Limb (tissue), 2 donors: ENCODE results near the gene AAGAB.
"Not testable (repeated sequence)": the region's sequence is repeated elsewhere in the genome, so short reads cannot be mapped to it uniquely, and the experiment has no call there.

ENCODE experiments used
- DNase-seq, 2 donors: peaks; one replicate each; pipeline ENCODE4 v3.0.0-alpha.2; 2016; ENCODE audit errors: extremely low spot score in 2 of 2

The AAGAB gene

DNA sequence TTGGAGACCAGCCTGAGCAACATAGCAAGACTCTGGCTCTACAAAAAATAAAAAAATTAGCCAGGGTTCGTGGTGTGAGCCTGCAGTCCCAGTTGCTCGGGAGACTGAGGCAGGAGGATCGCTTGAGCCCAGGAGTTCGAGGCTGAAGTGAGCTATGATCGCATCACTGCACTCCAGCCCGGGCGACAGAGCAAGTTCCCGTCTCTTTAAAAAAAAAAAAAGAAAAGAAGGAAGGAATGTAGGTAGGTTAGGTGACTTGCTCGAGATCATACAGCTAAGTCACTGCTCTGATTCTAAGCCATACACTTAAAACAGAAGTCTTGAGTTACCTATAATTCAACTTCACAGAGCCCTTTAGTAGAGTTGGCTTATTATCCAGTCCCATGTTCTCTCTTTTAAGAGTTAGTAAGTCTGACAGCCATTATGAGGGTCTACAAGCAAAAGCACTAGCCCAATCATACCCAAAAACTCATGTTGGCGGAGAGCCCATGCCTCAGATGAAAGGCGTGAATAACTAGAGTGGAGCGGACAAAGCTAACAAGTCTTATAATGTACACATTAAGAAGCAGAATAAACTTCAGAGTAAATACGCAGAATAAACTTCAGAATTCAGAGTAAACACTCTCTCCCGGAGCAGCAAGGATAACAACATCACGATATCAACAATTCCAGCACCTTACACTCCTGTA, 768 bp downstream of the AAGAB start:
- DNase-seq, result peak in 1 of 2 donors; percentile 34

DNA sequence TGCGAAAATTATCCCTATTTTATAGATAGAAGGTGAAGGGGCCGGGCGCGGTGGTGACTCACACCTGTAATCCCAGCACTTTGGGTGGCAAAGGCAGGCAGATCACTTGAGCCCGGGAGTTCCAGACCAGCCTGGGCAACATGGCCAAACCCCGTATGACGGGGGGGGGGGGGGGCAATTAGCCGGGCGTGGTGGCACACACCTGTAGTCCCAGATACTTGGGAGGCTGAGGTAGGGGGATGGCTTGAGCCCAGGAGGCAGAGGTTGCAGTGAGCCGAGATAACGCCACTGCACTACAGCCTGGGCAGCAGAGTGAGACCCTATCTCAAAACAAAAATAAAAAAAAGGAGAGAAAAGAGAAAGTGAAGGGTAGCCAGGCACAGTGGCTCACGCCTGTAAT, 1.4 kb downstream of the AAGAB start:
- no peak for DNase-seq

DNA sequence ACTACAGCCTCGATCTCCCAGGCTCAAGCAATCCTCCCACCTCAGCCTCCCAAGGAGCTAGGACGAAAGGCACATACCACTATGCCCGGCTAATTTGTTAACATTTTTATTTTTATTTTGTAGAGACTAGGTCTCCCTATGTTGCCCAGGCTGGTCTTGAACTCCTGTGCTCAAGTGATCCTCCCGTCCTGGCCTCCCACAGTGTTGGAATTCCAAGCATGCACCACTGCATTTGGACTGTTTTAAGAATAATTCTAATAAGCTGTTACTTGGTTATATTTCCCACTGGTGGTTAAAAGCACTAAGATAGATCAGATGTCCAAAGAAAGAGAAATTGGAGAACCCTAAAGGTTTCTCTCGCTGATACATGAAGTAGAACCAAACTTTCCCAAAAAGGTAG, 3.1 kb downstream of the AAGAB start:
- DNase-seq, result no peak

DNA sequence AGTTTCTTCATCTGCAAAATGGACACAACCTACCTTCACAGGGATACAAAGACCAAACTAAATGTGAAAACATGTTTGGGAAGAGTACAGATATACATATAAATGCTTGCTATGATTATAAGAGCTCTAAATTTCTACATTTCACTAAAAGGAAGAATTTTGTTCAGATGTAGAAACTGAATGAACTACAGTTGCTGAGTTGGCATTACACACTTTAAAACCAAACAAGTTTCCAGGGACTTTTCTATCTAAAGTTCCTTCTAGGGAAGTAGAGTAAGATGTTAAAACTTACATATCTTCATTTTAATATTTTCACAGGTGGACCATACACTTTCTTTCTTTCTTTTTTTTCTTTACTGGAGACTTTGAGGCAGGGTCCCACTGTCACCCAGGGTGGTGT, 4.6 kb downstream of the AAGAB start:
- no peak for DNase-seq

GRCh38 chr15:67248011-67248505, 6.4 kb downstream of the AAGAB start:
- DNase-seq, result no peak

GRCh38 chr15:67246606-67247005, 7.9 kb downstream of the AAGAB start:
- DNase-seq, result not testable (repeated sequence)

GRCh38 chr15:67244971-67245478, 9.4 kb downstream of the AAGAB start:
- no peak for DNase-seq

DNA sequence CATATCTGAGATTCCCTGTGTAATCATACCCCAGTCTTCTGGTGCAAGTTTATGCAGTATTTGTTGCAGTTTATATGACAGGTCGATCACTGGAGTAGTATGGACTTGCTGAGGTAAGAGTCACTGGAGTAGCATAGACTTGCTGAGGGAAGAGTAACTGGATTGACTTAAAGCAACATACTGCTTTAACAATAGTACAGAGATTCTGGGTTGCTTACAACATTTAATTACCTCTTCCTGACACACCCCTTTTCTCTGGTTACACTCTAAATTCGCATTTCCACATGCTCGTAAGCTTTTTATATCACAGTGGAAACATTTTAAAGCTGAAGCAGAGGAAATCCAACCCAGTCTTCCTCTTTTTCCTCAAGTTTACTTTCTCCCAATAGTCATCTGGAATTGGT, 11.8 kb downstream of the AAGAB start:
- peak in 1 of 2 donors; percentile 52 for DNase-seq

- DNase-seq, result no peak
Observed at GRCh38 chr15:67241132-67241855, 13.2 kb downstream of the AAGAB start.

- DNase-seq, result no peak
Observed at GRCh38 chr15:67240235-67241131, 14.0 kb downstream of the AAGAB start.

GRCh38 chr15:67232591-67232990, 21.9 kb downstream of the AAGAB start:
- DNase-seq, result no peak

- no peak for DNase-seq
Observed at GRCh38 chr15:67230504-67230903, 24.0 kb downstream of the AAGAB start.

DNA sequence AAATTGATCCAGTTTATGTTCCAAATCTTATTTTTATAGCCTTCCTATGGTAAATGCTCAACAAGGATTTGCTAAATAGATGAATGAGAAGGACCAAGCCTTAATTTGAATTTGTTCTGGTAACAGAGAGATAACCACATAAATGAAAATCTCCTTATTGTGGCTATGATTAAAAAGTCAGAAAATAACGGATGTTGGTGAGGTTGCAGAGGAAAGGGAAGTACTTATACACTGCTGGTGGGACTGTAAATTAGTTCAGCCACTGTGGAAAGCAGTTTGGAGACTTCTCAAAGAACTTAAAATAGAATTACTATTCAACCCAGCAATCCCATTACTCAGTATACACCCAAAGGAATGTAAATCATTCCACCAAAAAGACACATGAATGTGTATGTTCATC, 26.2 kb downstream of the AAGAB start:
- no peak for DNase-seq

DNA sequence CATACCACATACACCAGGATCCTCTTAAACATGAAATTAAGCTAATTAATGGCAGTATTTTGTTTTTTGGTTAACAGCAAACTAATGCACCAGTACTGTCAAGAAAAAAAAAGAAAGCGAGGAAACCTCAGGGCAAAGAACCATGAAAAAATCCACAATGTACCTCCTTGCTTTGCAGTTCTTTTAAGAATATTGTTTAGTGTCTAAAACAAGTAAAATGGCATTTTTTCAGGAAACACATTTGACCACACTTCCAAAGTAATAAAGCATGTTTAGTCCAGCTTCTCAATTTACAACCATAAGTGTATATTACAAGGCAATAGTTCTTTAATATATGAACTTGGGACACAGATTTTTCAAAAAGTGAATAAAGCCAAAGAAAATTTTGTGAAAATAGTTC, 26.6 kb downstream of the AAGAB start:
- DNase-seq, result no peak

GRCh38 chr15:67227431-67227830, 27.0 kb downstream of the AAGAB start:
- no peak for DNase-seq

DNA sequence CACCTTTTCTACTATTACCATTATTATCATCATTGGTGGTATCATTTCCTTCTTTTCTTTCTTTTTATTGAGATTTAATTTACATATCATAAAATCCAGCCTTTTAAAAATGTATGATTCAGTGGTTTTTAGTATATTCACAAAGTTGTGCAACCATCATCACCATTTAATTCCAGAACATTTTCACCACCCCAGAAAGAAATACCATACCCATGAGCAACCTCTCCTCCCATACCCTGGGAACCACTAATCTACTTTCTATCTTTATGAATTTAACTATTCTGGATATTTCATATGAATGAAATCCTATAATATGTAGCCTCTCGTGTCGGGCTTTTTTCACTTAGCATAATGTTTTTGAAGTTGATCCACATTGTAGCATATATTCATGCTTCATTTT, 29.1 kb downstream of the AAGAB start:
- no peak for DNase-seq

DNA sequence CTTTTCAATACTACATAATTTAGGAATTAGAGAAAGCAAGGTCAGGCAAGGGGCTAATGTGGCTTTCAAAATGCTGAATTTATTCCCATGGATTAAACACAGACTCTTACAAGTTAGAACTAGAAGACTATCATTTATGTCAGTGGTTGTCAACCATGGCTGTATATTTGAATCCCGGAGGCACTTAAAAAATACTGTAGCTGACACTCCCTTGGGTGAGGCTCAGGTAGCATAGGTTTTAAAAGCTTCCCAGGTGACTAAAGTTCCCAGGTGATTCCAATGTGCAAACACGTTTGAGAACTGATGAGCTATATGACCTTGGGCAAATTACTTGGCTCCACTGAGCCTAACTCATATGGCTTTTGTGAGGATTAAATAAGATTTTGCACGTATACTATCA, 29.6 kb downstream of the AAGAB start:
- DNase-seq, result no peak

GRCh38 chr15:67219288-67219687, 35.2 kb downstream of the AAGAB start:
- DNase-seq, result no peak

GRCh38 chr15:67218428-67218827, 36.0 kb downstream of the AAGAB start:
- DNase-seq, result no peak

- DNase-seq, result no peak
Observed at GRCh38 chr15:67216859-67217258, 37.6 kb downstream of the AAGAB start.

- DNase-seq, result no peak
Observed at GRCh38 chr15:67215102-67215501, 39.4 kb downstream of the AAGAB start.
